GM21360 (cell line): ENCODE data around the gene CHTF8.

Experiments used
- ATAC-seq: cut with Tn5 transposase; IDR thresholded peaks from one replicate; pipeline ENCODE4 v1.9.1; 2021; ENCODE audit warnings: mild to moderate bottlenecking, moderate library complexity; ENCODE audit not compliant: unreplicated experiment

Gene CHTF8

GRCh38 chr16:69114346-69114975, 17.9 kb downstream of the CHTF8 start:
- ATAC-seq = no peak

GRCh38 chr16:69113216-69113615, 19.2 kb downstream of the CHTF8 start:
- no peak for ATAC-seq

DNA sequence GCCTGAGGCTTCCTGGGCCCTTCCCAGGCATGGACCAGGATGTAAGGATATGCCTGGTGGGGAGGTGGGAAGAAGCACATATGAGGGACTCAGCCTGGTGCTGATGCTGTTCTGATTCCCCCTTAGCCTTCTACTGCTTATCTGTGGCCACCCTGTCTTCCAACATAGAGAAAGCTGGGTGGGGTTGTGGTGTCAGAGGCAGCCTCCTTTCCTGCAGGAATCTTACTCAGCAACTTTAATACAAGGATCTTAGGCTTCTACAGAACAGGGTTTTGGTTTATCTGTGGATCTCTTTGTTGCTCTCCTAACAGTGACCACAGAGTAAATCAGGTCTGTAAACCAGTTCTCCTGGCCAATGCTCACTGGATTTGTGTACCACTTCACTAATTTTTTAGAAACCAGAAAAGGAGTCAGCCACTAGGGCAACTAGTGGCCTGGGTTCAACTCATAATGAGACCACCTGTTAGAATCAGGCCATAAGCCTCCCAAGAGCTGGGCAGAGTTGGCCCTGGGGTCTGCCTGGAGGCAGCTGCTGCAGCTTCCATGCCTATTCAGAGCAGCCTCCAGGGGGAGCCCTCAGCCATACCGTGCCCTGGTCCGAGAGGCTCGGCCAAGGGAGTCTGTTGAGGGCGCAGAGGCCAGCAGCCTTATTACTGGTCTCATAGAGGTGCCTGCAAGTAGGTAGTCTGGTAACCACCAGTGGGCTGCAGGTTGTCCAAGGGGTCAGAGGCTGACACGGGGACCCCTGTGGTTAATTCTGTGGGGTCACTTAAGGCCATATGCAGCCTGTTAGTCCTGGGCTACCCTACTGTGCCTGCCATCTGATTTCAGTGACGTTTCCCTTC, 19.9 kb downstream of the CHTF8 start:
- ATAC-seq = no peak

GRCh38 chr16:69111876-69112230, 20.5 kb downstream of the CHTF8 start:
- no peak for ATAC-seq

DNA sequence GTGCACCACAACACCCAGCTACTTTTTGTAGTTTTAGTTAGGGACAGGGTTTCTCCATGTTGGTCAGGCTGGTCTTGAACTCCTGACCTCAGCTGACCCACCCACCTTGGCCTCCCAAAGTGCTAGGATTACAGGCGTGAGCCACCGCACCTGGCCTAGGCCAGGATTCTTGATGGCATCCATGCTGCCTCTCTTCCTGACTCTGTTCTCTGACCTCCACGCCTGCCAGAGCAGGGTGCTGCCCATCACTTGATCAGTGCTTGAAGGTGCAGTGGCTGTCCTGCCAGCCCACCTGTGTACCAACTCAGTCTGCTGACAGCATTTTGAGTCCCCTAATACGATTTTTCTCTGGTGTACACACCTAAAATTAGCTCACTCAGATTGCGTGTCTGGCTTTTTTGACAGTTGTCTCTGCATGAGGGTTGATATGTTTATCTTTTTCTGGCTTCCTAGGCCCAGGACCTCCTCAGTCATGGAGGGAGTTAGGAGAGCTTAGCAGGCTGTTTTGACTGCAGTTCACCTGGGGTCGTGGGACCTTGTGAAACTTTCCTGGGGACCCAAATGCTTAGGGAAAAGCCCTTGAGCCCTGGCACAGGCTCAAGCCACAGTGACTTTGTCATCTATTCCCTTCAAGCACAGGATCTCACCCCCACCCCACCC, 21.0 kb downstream of the CHTF8 start:
- ATAC-seq = no peak

DNA sequence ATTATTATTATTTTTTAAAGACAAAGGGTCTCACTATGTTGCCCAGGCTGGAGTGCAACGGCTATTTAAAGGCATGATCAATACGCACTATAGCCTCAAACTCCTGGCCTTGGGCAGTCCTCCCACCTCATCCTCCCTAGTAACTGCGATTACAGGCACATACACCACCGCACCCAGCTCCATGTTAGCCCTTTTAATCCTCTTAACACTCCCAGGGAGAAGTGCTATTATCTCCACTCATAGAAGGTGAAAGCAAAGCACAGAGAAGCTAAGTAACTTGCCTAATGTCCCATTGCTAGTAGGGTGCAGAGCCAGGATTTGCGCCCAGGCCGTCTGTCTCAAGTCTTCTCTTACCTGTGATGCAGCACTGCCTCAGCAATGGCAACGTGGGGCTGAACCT, 22.0 kb downstream of the CHTF8 start:
- ATAC-seq = no peak

GRCh38 chr16:69109486-69110270, 22.7 kb downstream of the CHTF8 start:
- no peak for ATAC-seq

GRCh38 chr16:69108905-69109252, 23.5 kb downstream of the CHTF8 start:
- ATAC-seq = no peak

DNA sequence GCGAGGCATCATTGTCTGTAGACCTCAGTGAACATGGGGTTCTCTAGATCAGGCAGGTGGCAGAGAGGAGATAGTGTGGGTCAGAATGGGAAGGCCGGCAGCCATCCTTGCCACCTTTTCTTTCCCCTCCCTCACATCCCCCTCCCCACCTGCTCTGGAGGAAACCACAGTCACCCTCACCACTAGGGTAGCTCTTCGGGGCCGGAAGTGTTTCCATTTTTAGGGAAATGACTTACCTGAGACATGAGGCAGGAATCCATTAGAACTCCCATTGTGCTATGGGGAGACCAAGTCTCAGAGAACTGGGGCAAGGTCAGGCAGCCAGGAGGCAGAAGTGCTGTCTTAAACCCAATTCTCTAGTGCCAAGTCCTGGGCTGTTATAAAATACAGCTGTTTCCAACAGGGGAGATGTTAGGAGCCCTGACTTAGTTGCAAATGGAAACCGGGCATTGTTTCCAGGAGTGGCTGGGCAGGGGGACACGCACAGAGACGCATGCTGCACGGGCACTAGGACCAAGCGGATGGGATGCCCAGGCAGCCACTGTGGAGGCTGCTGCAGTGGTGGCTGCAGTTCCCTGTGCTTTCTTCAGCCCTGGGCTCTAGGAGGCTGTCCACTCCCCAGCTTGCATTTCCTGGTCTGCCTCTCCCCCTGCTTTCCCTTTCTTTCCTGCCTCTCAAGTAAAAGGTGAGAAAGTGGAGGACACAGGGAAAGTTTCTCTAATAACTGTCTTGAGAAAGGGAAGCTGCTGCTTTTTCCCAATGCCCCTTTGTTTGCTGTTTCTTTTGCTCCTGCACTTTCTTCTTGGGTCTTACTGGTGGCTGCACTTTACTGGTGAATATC, 24.1 kb downstream of the CHTF8 start:
- ATAC-seq = no peak

GRCh38 chr16:69107316-69107962, 24.9 kb downstream of the CHTF8 start:
- ATAC-seq = no peak

- ATAC-seq = no peak
Observed at GRCh38 chr16:69106491-69107315, 25.7 kb downstream of the CHTF8 start.

- no peak for ATAC-seq
Observed at GRCh38 chr16:69105501-69106361, 26.7 kb downstream of the CHTF8 start, which contains the start of gene HAS3. TSS of gene HAS3 (plus strand) at chr16:69105653. CDS start at chr16:69109396, 3,743 bp downstream.

DNA sequence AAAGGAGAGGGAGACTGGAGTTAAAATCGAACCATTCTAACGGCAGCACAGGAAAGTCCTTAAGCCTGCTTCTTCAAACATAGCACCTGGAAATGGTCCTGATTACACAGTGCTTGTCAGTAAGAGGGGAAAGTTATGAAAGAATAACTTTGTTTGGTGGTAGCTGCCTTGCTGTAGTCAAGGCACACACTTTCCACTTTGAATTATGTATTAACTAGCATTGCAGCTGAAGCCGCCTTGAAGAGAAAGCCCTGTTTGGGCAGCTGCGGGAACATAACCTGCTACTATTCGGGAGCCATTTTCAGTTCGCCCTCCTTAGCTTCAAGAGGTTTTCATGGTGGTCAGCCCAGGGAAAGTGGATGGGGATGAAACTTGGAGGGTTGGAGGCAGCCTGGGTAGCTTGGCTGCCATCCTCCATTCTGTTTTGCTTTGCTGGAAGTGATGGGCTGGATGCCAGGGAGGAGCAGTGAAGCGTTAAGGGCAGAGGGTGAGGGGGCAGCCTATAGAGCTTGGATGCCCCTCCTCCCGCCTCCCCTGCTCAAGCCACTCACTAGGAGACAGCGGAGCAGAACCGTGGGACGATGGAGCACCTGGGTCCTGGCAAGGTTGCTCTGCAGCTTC, 32.2 kb downstream of the CHTF8 start:
- no peak for ATAC-seq

DNA sequence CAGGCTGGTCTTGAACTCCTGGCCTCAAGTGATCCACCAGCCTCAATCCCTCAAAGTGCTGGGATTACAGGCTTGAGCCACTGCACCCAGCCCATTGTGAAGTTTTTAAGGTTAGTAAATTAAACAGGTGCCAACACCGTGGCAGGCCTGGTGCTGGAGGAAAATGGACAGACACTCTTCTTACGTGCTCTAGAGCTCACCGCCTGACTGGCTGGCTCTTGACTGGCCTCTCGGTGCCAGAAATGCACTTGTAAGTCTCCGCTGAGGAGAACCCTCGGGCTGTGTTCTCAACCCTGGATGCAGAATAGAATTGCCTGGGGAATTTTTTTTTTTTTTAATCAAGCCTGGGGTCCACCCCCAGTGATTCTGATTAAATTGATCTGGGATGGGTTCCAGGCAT, 37.2 kb downstream of the CHTF8 start:
- ATAC-seq = no peak

GRCh38 chr16:69094501-69094900, 37.9 kb downstream of the CHTF8 start:
- no peak for ATAC-seq

GRCh38 chr16:69093974-69094373, 38.4 kb downstream of the CHTF8 start:
- ATAC-seq = no peak

DNA sequence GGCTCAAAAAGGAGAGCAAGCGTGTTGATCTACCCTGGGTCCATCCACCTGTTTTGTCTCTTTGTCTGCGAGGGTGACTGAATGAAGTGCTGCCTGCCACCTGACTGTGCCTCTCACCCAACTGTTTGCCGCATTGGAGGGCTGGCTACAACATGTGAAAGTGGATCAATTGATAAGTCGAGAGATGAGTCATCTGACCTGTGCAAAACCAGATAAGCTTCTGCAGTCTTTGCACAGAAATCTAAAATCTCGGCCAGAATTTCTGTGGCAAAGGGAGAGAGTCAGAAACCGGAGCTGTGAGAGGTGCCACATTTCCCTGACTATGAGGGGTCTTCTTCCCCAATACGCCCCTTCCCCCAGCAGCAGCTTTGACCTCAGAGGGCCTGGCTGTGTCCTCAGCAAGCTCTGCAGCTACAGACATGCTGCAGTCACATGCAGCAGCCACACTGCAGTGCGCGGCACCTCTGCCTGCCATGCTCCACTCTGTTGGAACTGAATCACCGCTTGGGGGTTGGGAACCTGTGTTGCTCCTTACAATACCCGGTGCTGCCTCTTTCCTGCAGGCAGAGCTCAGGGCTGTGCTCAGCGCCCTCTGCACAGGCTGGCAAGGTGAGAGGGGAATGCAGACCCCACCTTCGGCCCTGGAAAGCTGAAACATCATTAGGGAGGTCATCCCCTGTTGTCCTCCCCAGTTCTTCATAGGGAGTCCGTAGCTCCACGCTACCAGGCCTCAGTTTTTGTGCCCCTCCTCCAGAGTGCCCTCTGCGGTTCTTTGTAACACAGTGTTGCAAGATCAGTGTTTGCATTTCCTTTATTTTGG, 43.1 kb downstream of the CHTF8 start:
- no peak for ATAC-seq
